Bronchial epithelial cell (primary cell): ENCODE results near the gene PAX7. TPM values are rescaled to one million over a fixed set of nuclear protein-coding genes. Genes with fewer than 3 reads are reported as not detected.

Experiments used
- DNase-seq: peaks from one replicate; pipeline ENCODE4 v3.0.0-alpha.2; 2010; ENCODE audit warnings: low read depth
- FAIRE-seq: peaks from 2 replicates; lab custom pipeline; 2011; peaks lifted over from hg19 to GRCh38; lab: Jason Lieb, UNC
- H3K27me3 ChIP-seq: 2 replicates; pipeline ENCODE4 v1.5.1; 2011; ENCODE audit warnings: low read length; ENCODE audit not compliant: control insufficient read depth, insufficient read depth
- H3K36me3 ChIP-seq: 2 replicates; pipeline ENCODE4 v1.5.1; 2011; ENCODE audit warnings: low read length; ENCODE audit not compliant: control insufficient read depth, insufficient read depth
- H3K4me3 ChIP-seq: 2 replicates; pipeline ENCODE4 v1.5.1; 2011; ENCODE audit warnings: mild to moderate bottlenecking, low read depth, low read length, control low read depth
- total RNA-seq: library from RNA; depleted of rRNA; stranded (reverse); fragments of >200 nt; gene quantifications from 2 replicates; pipeline ENCODE4 v1.2.1, GENCODE V29; 2014
- TF ChIP-seq, protein P1 (sequence below): IDR thresholded peaks from 2 replicates; pipeline ENCODE4 v1.5.1; 2011; ENCODE audit warnings: mild to moderate bottlenecking, moderate library complexity, low read length, control low read depth, inconsistent platforms; ENCODE audit not compliant: insufficient read depth, severe bottlenecking

The PAX7 gene
- total RNA-seq, 1 donor from 2014 or later = not detected

DNA sequence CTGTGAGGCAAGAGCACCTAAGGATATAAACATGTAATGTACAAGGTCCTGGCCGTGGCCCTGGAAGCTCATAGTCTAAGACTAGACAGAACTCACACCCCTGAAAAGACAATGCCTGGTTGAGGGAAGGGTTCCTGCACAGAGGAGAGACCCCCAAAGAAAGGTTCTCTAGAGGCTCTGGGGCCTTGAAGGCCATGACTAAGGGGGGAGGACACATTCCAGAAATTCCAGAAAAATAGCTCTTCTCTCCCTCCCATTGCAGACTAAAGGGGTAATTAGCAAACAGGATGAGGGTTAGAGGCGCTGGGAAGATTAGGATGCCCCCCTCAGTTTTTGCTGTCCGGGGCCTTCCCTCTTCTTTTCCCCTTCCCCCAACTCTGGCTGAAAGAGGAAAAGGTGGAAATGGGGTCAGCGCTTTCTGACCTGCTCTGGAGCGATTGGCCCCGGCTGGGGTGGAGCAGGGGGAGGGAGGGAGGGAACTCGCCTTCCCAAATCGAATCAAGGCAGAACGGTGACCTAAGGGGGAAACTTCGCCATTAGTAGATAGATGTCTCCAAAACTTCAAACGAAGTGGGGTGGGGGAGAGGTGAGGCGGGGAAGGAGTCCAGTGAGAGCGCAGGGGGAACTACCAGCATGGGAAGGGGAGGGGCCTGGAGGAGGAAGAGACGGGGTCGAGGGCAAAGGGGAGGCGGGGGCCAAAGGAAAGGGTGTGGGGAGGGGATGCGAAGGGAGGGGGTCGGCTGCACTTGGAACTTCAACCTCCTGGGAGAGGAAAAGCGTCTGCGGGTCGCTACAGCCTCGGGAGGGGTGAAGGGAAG, 11.8 kb downstream of the PAX7 start:
- H3K36me3 ChIP-seq = no peaks in the 10 kb centered on the region
- DNase-seq = no peak
- H3K4me3 ChIP-seq = no peak overlapping the region
- no peak for FAIRE-seq
- TF ChIP-seq, protein P1, sequence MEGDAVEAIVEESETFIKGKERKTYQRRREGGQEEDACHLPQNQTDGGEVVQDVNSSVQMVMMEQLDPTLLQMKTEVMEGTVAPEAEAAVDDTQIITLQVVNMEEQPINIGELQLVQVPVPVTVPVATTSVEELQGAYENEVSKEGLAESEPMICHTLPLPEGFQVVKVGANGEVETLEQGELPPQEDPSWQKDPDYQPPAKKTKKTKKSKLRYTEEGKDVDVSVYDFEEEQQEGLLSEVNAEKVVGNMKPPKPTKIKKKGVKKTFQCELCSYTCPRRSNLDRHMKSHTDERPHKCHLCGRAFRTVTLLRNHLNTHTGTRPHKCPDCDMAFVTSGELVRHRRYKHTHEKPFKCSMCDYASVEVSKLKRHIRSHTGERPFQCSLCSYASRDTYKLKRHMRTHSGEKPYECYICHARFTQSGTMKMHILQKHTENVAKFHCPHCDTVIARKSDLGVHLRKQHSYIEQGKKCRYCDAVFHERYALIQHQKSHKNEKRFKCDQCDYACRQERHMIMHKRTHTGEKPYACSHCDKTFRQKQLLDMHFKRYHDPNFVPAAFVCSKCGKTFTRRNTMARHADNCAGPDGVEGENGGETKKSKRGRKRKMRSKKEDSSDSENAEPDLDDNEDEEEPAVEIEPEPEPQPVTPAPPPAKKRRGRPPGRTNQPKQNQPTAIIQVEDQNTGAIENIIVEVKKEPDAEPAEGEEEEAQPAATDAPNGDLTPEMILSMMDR = no peak
- H3K27me3 ChIP-seq = peaks cover 81% of the 10 kb centered on the region

DNA sequence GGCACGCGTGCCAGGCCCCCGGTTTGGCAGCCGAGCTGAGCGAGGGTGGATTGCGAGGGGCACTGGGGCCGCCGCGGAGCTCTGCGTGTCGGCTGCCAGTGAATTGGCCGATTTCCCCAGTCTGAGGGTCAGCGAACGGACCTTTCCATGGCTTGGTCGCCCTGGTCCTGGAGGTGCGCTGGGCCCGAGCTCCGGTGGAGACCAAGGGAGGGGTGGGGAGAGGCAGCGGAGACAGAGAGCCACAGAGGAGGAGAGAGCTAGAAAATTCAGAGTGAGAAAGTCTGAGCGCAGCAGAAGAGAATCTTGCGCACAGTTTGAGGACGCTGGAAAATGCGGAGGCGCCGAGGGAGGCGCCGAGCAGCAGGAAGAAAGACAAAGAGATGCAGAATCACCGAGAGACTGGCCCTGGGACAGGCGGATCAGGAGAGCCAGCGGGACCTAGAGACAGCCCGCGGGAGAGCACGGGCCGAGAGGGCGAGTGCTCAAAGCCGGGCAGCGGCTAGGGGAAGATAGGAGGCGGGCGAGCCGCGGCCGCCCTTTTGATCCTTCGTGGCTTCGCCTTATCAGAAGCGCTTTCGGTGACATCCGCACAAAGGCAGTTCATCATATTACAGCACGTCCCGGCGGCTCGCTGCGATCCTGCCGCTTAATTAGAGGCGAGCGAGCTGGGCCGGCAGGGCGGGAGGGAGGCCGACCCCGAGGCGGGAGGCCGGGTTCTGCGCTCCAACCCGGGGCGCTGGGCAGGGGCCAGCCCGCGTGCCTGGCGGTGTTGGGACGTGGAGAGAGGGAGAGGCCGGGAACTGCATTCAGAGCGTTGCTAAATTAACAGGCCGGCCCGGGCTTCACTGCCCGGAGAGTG, 12.7 kb downstream of the PAX7 start:
- no peak for DNase-seq
- TF ChIP-seq, protein P1 = no peak
- no peak overlapping the region for H3K4me3 ChIP-seq
- H3K36me3 ChIP-seq = no peaks in the 10 kb centered on the region
- FAIRE-seq = no peak
- peaks cover 77% of the 10 kb centered on the region for H3K27me3 ChIP-seq

DNA sequence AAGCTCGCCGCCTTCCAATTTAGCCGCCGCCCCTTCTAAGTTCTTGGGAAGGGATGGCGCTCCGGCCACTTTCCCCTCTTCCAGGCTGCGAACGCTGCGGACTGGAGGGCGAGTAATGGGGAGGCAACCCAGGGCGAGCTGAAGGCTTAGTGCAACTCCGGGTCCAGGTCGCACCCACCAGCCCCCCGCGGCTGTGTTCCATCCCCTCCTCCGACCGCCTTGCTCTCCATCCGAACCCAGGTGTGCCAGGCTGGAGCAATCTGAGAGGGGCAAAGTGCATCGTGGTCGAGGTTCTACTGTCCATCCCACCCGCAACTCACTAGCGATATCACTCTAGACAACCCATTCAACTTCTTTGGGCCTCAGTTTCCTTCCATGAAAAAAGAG, 13.4 kb downstream of the PAX7 start:
- TF ChIP-seq, protein P1 = no peak
- DNase-seq = no peak
- no peak overlapping the region for H3K4me3 ChIP-seq
- no peaks in the 10 kb centered on the region for H3K36me3 ChIP-seq
- no peak for FAIRE-seq
- H3K27me3 ChIP-seq = peaks cover 75% of the 10 kb centered on the region

DNA sequence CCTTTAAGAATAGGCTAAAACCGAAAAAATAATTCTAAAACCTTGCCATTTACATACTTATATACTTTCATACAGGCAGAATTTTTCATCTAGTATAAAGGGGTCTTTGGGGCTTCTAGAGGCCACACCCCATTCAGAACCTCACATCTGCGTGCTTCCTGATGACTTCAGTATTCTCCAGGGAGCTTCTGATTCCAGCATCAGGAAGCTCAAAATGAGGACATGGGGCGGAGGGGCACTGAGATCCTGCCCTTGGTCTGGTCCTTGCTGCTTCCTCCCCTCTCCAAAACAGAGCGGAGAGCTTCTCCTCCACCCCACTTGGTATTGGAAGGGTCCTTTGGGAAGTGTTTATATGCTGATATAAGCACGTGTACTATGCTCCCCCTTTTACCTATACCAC, 13.8 kb downstream of the PAX7 start:
- DNase-seq = no peak
- H3K27me3 ChIP-seq = peaks cover 71% of the 10 kb centered on the region
- FAIRE-seq = no peak
- no peaks in the 10 kb centered on the region for H3K36me3 ChIP-seq
- no peak overlapping the region for H3K4me3 ChIP-seq
- TF ChIP-seq, protein P1 = no peak

DNA sequence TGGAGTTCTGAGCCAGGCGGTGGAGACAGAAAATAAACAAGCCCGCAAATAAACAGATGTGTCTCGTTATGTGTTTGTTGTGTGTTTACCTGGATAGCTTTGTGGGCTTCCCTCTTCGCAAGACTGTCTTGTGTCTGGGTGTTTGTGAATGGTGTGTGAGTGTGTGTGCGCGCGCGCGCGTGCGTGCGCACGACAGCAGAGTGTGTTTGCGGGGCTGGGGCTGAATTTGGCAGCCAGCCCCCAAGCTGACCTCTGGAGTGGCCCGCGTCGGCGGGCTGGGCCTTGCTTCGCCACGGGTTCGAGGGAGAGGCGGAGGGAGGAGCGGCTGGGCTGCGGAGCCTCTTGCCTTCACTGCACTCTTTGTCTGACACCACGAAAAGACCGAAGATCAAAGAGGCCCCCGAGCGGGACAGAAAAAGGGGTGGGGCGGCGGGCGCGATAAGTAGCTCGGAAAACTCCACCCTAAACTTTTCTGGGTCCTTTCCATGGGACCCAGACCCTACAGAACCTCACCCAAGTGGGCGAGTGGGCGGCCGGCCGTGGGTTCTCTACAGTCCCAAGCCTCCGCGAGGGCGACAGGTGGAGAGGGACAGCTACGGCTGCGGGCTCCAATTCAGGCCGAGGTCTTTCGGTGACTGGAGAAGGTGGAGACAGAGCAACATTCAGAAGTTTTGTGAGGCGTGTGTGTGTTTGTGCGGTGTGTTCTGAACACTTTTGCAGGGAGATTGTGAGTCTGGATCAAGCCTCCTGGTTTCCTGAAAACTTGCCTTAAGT, 14.5 kb downstream of the PAX7 start:
- no peaks in the 10 kb centered on the region for H3K36me3 ChIP-seq

More for the DNA sequence above, 14.5 kb downstream of the PAX7 start:
- no peak overlapping the region for H3K4me3 ChIP-seq
- TF ChIP-seq, protein P1 = no peak
- H3K27me3 ChIP-seq = peaks cover 68% of the 10 kb centered on the region
- DNase-seq (no peak), FAIRE-seq (no peak)
